HG03378 (cell line): Measurements from ENCODE around the gene ATP6V1G2.

Source experiments
- ATAC-seq: cut with Tn5 transposase; IDR thresholded peaks from one replicate; pipeline ENCODE4 v1.9.1; 2021; ENCODE audit warnings: mild to moderate bottlenecking, moderate library complexity; ENCODE audit not compliant: unreplicated experiment

Gene ATP6V1G2

DNA sequence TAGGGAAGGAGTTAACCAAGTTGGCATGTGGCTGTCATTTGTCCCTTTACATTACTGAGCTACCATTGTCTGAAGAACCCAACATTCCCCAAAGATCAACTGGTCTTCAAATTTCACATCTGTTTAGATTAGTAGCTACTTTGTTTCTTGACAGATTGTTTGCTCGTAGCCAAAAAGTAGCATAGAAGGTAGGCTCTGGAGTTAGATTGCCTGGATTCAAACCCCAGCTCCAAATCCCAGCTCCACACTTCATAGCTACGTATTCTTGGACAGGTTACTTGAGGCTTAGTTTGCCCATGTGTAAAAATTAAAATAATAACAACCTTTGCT is 2.1 kb upstream of the ATP6V1G2 start:
- no peak for ATAC-seq

- ATAC-seq: no peak
These were observed 1.5 kb upstream of the ATP6V1G2 start for GRCh38 chr6:31547727-31548543.

DNA sequence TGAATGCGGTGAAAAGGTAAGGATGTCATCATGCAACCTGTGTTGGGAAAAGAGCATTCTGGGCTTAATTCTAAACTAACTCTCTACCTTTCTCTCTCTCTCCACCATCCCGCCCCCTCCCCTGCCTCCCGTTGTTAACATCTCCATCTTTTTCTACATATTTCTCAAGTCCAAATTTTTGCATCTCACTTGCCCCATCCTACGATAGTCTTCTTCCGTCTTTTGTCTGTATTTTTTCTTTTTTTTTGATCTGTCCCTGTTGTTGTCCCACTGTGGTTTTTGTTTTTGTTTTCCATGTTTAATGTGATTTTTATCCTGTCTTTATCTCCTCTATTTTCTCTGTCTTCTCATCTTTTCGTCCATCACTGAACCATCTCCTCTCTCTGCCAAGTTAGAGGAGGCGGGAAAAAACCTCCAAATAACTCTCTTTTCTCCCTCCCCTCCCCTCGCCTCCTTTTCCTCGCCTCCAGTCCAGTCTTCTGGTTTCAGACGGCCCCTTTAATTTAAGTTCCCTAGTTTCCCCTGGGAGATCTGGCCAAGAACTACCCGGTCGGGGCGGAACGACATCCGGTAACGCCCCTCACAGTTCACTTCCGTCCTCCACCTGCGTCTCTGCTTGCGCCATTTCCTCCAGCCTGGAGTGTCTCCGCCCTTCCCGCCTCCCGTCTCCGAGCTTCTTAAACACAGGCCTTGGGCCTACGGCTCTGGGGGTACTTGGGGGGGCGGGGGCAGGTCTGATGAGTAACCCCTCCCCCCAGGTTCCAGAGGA is 734 bp upstream of the ATP6V1G2 start, which contains the start of gene NFKBIL1:
NFKBIL1 (plus strand) TSS at position 651 of the 769 bp plus-strand sequence; CDS start at position 738, 87 bp downstream.
- ATAC-seq: peak; percentile 55

GRCh38 chr6:31545291-31545690 is 1.1 kb downstream of the ATP6V1G2 start:
- no peak for ATAC-seq

DNA sequence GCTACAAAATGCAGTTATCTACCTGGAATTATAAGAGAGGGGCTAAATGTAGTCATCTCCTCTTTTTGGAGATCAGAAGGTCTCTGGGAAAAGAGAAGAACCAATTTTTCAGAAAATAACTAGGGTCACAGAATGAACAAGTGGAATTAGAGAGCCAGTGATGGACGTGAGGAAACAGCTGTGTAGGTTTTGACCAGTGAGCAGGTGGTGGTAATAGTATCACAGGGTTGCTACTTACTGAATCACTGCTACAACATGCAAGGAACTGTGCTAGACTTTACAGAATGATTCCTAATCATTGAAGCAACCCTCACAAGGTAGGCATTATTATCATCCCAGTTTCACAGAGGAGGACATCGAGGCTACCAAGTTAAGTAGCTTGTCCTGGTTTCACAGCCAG is 1.7 kb downstream of the ATP6V1G2 start:
- no peak for ATAC-seq

DNA sequence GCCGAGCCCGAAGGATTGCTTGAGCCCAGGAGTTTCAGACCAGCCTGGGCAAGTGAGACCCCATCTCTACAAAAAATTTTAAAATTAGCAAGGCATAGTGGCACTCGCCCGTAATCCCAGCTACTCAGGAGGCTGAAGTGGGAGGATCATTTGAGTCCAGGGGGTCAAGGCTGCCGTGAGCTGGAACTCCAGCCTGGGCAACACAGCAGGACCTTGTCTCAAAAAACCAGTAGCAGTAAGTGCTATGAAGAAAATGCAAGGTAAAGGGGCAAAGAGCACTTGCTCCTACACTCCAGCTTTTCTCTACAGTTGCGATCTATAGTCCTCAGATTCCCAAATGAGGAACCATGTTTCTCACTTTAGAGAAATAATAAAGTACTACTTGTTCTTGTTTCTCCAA is 2.8 kb downstream of the ATP6V1G2 start:
- no peak for ATAC-seq

DNA sequence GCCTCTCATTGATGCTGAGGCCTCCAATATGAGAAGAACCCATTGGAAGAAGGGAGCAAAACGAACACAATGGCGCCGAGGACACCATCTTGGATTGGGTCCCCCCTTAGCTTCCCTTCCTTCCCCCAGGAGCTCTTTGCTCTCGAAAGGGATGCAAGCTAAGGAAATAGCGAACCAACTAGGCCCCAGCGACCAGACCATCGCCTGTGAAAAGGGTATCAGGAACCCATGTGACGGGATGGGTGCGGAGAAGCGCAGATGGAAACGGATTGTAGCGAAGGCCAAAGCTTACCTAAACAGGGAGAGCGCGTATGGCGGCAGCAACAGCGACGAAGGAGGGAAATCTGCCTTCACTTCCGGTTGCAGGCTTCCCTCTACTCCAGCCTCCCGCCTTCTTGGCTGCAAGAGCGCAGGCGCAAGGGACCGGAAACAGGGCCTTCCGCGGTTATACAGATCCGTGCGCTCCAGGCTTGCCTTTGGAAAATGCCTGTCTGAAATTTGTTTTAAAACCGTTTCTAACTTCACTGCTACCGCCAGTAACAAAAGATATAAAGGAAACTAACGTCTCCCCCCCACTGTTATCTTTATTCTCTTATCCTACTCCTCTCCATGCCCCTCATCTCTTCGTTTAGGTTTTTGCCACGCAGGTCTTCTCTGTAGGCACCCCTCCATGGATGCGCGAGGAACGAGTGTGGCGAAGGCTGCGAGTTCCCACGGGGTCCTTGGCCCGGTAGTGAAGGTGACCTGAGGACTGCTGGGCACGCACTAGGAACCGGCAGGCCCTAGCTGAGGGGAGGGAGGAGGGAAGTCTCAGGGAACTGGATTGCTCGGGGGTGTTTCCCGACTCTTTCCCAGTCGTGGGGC is 4.5 kb downstream of the ATP6V1G2 start, which contains the start of gene DDX39B:
DDX39B (minus strand) TSS at position 346 of the 864 bp plus-strand sequence. CDS start 1,471 bp downstream, outside the sequence.
- peak; percentile 63 for ATAC-seq

- peak; percentile 9 for ATAC-seq
These were observed 5.2 kb downstream of the ATP6V1G2 start for GRCh38 chr6:31541059-31541657.

DNA sequence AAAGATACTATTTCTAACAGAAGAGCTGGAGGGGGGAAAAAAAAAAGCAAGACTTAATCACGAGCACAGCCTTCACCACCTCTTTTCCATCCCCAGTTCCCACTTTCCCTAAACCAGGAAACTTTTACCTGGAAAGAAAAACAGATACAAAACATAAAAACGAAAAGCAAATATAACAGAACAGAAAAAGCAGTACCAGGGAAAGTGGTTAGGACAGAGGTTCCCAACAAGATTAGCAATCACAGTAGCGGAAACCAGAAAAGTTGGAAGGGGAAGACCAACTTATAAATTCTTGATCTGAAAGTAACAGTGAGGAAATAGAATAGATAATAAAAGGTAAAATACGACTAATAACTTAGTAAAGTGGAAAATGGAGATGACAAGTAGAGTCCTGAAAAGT is 5.8 kb downstream of the ATP6V1G2 start:
- no peak for ATAC-seq

DNA sequence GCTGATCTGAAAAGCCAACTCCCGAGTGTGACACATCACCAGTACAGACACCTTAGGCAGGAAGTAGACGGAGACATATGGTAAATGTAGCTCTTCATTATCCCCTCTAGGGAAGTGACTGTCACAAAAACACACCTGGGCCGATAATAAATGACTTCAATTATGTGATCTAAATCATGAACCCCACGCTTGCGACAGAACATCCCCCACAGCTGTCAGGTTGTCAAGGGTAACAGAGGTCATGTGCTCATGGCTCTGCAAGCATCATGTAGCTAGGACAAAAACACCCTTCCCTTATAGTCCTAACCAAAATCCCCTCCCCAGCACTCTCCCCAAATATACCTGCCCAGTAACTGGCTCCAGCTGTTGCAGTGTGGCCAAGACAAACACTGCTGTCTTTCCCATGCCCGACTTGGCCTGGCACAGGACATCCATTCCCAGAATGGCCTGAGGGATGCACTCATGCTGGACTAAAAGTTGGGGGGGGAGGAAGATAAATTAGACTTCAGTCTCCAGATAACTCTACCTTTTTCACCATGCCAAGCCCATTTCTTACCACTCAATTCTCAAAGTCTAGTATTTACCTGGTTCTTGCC is 7.5 kb downstream of the ATP6V1G2 start:
- ATAC-seq: no peak

GRCh38 chr6:31535538-31536324 is 10.7 kb downstream of the ATP6V1G2 start:
- no peak for ATAC-seq

GRCh38 chr6:31534521-31535040 is 11.8 kb downstream of the ATP6V1G2 start:
- no peak for ATAC-seq

GRCh38 chr6:31534011-31534410 is 12.4 kb downstream of the ATP6V1G2 start:
- no peak for ATAC-seq

DNA sequence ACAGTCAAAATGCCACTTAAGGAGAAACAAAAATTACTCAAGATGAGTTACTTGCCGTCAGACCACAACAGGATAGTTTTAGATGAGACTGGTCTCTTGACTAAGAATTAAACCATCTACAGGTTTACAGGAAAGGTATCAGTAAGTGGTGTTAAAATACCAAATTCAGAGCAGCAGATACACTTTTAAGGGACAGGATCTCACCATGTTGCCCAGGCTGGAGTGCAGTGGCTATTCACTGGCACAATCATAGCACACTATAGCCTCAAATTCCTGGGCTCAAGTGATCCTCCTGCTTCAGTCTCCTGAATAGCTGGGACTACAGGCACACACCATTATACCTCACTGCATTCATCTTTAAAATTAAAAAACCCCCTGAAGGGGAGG is 13.0 kb downstream of the ATP6V1G2 start:
- ATAC-seq: no peak

GRCh38 chr6:31532644-31533454 is 13.6 kb downstream of the ATP6V1G2 start:
- no peak for ATAC-seq

DNA sequence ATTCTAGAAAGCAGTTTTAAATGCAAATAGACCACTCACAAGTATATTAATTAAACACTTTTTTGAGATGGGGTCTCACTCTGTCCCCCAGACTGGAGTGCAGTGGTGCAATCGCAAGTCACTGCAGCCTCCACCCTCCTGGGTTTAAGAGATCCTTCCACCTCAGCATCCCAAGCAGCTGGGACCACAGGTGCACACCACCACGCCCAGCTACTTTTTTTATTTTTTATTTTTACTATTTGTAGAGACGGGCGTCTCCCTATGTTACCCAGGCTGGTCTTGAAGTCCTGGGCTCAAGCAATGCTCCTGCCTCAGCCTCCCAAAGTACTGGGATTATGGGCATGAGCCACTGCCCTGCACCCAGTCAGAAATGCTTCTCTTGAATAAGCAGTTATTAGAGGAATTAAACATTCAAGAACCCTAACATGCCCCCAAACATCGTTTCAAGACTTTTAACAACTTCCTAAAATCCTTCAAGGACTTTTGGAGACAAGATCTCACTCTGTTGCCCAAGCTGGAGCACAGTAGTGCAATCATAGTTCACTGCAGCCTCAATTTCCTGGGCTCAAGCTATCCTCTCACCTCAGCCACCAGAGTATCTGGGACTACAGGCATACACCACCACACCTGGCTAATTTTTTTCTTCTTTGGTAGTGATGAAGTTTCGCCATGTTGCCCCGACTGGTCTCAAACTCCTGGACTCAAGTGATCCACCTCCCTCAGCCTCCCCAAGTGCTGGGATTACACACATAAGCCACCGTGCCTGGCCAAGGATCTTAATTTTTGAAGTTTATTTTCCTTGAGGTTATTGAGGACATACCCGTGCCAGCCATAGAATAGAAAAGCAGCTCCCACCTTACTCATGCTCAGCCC is 14.4 kb downstream of the ATP6V1G2 start:
- ATAC-seq: no peak

DNA sequence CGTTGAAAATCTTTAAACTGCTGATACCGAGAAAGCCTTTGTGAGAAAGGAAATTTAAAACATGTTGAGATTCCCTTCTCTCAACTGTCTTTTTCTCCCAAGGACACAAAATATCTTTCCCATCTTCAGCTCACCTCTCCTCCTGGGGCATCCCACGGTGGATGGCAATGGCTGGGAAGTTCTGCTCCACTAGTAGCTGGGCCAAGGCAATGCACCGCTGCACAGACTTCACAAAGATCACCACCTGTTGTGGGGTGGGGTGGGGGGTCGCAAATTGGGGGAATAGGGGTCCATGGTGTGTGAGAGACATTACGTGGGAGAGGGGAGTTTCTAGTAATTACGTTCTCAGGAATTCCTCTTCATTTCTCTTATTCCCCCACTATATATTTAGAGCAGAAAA is 15.2 kb downstream of the ATP6V1G2 start:
- no peak for ATAC-seq
